HEK293 (cell line): ENCODE measurements around the gene OR5K4.

Experiments used
- CTCF ChIA-PET: fragments of 350-600 bp; formaldehyde crosslinking; extraction: SDS; loops from one replicate; lab custom pipeline; 2021; ENCODE audit warnings: antibody characterized with exemption; lab: Yijun Ruan, JAX
- POLR2A ChIA-PET: fragments of 300-600 bp; formaldehyde crosslinking; extraction: SDS; loops from one replicate; lab custom pipeline; 2020; ENCODE audit warnings: antibody characterized with exemption, inconsistent platforms; lab: Yijun Ruan, JAX
- H3K27ac ChIP-seq: fragments of 200-500 bp; sonication (Bioruptor generic); 2 replicates; pipeline ENCODE4 v1.5.1; 2014; ENCODE audit warnings: low read depth, low read length, control low read depth, inconsistent platforms; ENCODE audit errors: extremely low read depth
- H3K36me3 ChIP-seq, 2 experiments: fragments of 200-500 bp in 1 of 2; sonication (Bioruptor generic) in 1 of 2; 1 replicate in 1 of 2; 2 replicates in 1 of 2; pipeline ENCODE4 v1.5.1; 2014 to 2017; ENCODE audit warnings: inconsistent platforms in 2 of 2, low read length in 2 of 2; ENCODE audit not compliant: control insufficient read depth in 2 of 2, insufficient read depth in 1 of 2
- H3K4me1 ChIP-seq: fragments of 200-500 bp; sonication (Bioruptor generic); 2 replicates; pipeline ENCODE4 v1.5.1; 2014; ENCODE audit warnings: mild to moderate bottlenecking, low read length, inconsistent platforms; ENCODE audit not compliant: control insufficient read depth, insufficient read depth
- H3K4me3 ChIP-seq: 2 replicates; pipeline ENCODE4 v1.5.1; 2011; ENCODE audit warnings: low read depth, mild to moderate bottlenecking, control low read depth, low read length, moderate library complexity
- H3K9me3 ChIP-seq: fragments of 200-500 bp; sonication (Bioruptor generic); 2 replicates; pipeline ENCODE4 v1.5.1; 2014; ENCODE audit warnings: low read depth, low read length, inconsistent platforms; ENCODE audit not compliant: control insufficient read depth, insufficient read depth
- BCL6B ChIP-seq: fragments of 450-650 bp; formaldehyde crosslinking; IDR thresholded peaks from 2 replicates; pipeline ENCODE4 v1.5.1; 2017; ENCODE audit warnings: missing biosample characterization, missing genetic modification characterization
- INSM2 ChIP-seq: fragments of 450-650 bp; formaldehyde crosslinking; IDR thresholded peaks from 2 replicates; pipeline ENCODE4 v1.5.1; 2016; ENCODE audit warnings: missing biosample characterization, missing genetic modification characterization
- KLF10 ChIP-seq: fragments of 450-650 bp; IDR thresholded peaks from 2 replicates; pipeline ENCODE4 v1.5.1; 2018; ENCODE audit warnings: missing biosample characterization, mild to moderate bottlenecking, missing genetic modification characterization
- PBX3 ChIP-seq: sonication (generic); formaldehyde crosslinking; IDR thresholded peaks from 2 replicates; pipeline ENCODE4 v1.8.1; 2022; ENCODE audit warnings: mild to moderate bottlenecking, moderate library complexity, missing genetic modification reagents
- PRDM6 ChIP-seq: fragments of 450-650 bp; formaldehyde crosslinking; IDR thresholded peaks from 2 replicates; pipeline ENCODE4 v1.5.1; 2017; ENCODE audit warnings: missing biosample characterization, missing genetic modification characterization
- SP3 ChIP-seq: fragments of 450-650 bp; formaldehyde crosslinking; IDR thresholded peaks from 2 replicates; pipeline ENCODE4 v1.5.1; 2016; ENCODE audit warnings: missing biosample characterization, missing genetic modification characterization
- TRIM28 ChIP-seq: IDR thresholded peaks from 2 replicates; pipeline ENCODE4 v1.6.1; 2011; ENCODE audit warnings: low read length, control low read depth, borderline replicate concordance
- TSHZ1 ChIP-seq: fragments of 450-650 bp; formaldehyde crosslinking; IDR thresholded peaks from 2 replicates; pipeline ENCODE4 v1.5.1; 2016; ENCODE audit warnings: missing biosample characterization, missing genetic modification characterization, borderline replicate concordance
- ZBTB49 ChIP-seq: fragments of 450-650 bp; formaldehyde crosslinking; IDR thresholded peaks from 2 replicates; pipeline ENCODE4 v1.5.1; 2016; ENCODE audit warnings: missing biosample characterization, missing genetic modification characterization, low read depth
- ZNF132 ChIP-seq: fragments of 450-650 bp; formaldehyde crosslinking; IDR thresholded peaks from 2 replicates; pipeline ENCODE4 v1.5.1; 2017; ENCODE audit warnings: missing biosample characterization, missing genetic modification characterization, borderline replicate concordance
- ZNF138 ChIP-seq: fragments of 450-650 bp; formaldehyde crosslinking; IDR thresholded peaks from 2 replicates; pipeline ENCODE4 v1.5.1; 2016; ENCODE audit warnings: missing biosample characterization, missing genetic modification characterization, borderline replicate concordance
- ZNF23 ChIP-seq: fragments of 450-650 bp; formaldehyde crosslinking; IDR thresholded peaks from 2 replicates; pipeline ENCODE4 v1.5.1; 2016; ENCODE audit warnings: missing biosample characterization, missing genetic modification characterization, borderline replicate concordance
- ZNF354C ChIP-seq: fragments of 450-650 bp; formaldehyde crosslinking; IDR thresholded peaks from 2 replicates; pipeline ENCODE4 v1.5.1; 2016; ENCODE audit warnings: missing biosample characterization, missing genetic modification characterization, low read depth, borderline replicate concordance
- ZNF558 ChIP-seq: fragments of 450-650 bp; formaldehyde crosslinking; IDR thresholded peaks from 2 replicates; pipeline ENCODE4 v1.5.1; 2016; ENCODE audit warnings: missing biosample characterization, missing genetic modification characterization
- ZNF837 ChIP-seq: fragments of 450-650 bp; formaldehyde crosslinking; IDR thresholded peaks from 2 replicates; pipeline ENCODE4 v1.5.1; 2016; ENCODE audit warnings: missing biosample characterization, missing genetic modification characterization
- ZNF843 ChIP-seq: fragments of 450-650 bp; formaldehyde crosslinking; IDR thresholded peaks from 2 replicates; pipeline ENCODE4 v1.5.1; 2016; ENCODE audit warnings: missing biosample characterization, missing genetic modification characterization

OR5K4 gene

GRCh38 chr3:98331329-98331728 is 22.3 kb upstream of the OR5K4 start (continued):
- TF ChIP-seq BCL6B (tag by site-specific recombination): no peak
- TF ChIP-seq TSHZ1 (tag by site-specific recombination): no peak
- TF ChIP-seq PBX3: no peak
- TF ChIP-seq PRDM6 (tag by site-specific recombination): no peak
- TF ChIP-seq, all 188 proteins: peak for 0

- ChIA-PET CTCF (interaction anchor here (0.6 to 1.3 kb wide), 4 partner anchors 10 to 296 kb away, joined by 3 to 5 read pairs (median 3); no protein-coding TSS in a partner anchor), POLR2A (interaction anchor here (0.6 kb wide), 1 partner anchor 369 kb away, joined by 5 read pairs; no protein-coding TSS in a partner anchor)
- H3K9me3 ChIP-seq: no peaks in the 10 kb centered on the region
- H3K4me3 ChIP-seq: no peak overlapping the region
- no peak overlapping the region for H3K27ac ChIP-seq
- TF ChIP-seq KLF10 (no peak), ZNF23 (tag by site-specific recombination) (no peak), ZNF558 (no peak), ZNF138 (tag by site-specific recombination) (no peak), TRIM28 (no peak), ZNF354C (no peak), SP3 (no peak), ZNF837 (no peak), INSM2 (tag by site-specific recombination) (no peak), ZBTB49 (no peak), ZNF843 (no peak), ZNF132 (tag by site-specific recombination) (no peak)
- H3K36me3 ChIP-seq: no peaks in the 10 kb centered on the region
- H3K4me1 ChIP-seq: no peaks in the 10 kb centered on the region
These were observed 19.6 kb upstream of the OR5K4 start for GRCh38 chr3:98333989-98334606.
